Stimulated activated CD4-positive, alpha-beta T cell treated with anti-CD3 and anti-CD28 coated beads, Interleukin-1b, Interleukin-23, amount 100 ng/mL, for 1 hour (primary cell): ENCODE measurements around the gene XYLT2.
A peak's percentile ranks its signal among the peaks of the same experiment; 100 is the strongest.

Source experiments
- DNase-seq, 2 donors: peaks; one replicate each; pipeline ENCODE4 v3.0.0-alpha.2; 2020; ENCODE audit warnings: low read depth in 2 of 2

XYLT2 gene

DNA sequence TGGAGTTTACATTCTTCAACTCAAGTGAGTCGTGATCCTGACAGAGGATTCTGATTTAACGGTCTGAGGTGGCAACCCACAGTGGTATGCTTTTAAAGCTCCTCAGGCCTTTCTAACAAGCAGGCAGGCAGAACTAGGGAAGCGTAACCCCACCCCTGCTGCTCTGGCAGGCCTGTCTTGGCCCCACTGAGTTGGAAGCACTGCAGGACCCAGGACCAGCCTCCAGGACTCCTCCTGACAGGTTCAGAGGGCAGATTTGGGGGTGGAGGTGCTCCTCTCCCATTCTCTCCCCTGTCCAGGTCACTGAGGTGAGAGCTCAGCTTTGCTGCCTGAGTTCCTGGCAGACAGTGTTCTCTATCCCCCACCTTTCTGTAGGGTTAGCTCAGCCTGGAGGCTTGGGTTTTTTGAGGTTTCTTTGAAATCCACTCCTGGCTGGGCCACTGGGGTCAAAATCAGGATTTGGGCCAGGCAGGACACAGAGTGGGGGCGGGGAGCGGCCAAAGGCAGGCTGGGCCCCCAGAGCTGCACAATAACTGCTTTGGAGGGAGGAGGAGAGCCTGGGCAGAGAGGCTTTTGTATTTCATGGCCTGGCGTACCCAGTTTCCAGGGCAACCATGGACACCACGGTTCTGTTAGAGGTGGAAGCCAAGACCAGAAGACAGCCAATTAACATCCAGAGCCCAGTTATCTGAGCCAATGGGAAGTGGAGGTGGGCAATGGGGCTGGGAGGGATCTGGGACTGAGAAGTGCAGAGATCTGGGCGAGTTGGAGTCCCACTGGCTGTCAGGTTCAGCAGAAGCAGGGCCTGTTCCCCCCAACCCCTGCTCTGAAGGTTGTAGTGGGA is 17.5 kb downstream of the XYLT2 start:
- DNase-seq = no peak

DNA sequence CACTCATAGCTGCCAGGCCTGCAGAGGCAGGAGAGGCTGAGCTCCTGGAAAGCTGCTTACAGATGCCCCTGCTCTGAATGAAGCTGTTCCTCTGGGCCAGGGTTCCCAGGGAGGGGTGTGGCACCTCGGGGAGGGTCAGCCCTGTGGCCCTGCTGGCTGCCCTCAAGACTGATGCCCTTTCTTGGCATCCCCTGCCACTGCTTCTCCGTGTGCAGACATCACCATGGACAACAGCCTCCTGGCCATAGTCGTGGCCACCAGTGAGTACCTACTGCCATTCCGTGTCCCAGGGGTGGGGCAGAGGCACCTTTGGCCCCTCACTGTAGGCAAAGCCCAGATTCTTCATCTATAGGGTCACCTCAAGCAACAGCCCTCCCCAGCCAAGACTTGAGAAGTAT is 18.1 kb downstream of the XYLT2 start:
- DNase-seq = no peak

DNA sequence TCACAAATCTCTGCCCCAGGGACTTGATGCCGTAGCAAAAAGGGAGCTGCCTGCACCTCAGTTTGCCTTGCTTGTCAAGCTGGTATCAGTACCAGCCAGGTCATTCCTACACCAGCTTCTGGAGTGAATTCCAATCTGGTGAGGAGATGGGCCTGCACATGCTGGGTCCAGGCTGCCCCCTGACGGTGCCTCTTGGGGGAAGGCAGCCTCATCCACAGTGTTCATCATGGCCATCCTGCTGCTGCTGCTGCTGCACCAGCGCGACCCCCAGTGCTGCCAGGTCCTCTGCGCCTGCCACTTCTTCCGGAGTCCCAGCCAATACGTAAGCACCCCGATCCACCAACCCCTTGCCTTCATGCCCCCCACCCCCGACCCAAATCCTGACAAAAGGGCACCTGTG is 18.8 kb downstream of the XYLT2 start:
- no peak for DNase-seq

DNA sequence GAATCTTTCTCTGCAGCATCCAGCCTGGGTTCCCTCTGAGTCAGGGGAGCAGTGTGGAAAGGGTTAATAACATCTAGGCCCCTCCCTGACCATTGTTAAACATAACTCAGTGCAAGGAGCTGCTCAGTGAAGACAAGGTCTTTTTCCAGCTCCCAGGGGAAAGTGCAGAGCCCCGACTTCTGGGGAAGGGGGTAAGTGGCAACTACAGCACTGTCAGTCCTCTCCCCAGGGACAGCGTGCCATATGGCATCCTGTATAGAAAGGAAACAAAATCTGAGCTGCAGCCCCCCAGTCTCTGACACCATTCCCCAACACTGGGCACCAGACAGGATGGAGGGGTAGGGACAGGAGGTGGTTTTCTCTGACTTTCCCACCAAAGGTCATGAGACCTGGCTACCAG is 19.2 kb downstream of the XYLT2 start:
- DNase-seq = no peak

DNA sequence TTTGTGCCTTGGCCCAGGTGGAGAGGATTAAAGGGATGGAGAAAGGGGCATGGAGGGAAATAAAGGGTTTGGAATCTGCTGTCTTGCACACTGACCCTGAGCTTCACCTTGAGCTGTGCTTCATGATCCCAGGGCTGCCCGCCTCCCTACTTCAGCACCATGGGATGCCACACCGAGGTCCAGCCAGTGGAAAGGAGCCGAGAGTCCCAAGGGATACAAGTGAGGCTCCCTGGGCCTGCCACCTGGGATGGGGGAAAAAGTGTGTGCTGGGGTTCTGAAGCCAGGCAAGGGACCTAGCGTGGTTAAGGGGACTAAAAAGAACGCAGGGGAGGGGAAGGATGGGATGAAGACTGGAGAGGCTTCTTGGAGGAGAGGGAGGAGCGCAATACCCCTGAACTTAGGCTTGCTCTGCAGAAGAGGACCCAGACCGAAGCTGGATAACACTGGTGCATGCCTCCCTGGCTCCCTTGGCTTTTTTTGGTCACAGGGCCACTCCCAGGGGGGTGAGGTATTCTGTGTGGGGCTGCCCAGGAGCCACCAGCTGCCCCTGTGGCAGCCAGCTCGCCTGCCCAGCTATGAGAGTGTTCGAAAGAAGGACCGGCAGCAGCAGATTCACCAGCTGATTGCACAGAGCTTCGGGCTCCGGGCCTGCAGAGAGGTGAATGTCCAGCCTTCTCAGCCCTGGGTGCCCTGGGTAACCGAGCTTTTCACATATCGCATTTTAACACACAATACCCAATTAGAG is 19.9 kb downstream of the XYLT2 start:
- no peak for DNase-seq

DNA sequence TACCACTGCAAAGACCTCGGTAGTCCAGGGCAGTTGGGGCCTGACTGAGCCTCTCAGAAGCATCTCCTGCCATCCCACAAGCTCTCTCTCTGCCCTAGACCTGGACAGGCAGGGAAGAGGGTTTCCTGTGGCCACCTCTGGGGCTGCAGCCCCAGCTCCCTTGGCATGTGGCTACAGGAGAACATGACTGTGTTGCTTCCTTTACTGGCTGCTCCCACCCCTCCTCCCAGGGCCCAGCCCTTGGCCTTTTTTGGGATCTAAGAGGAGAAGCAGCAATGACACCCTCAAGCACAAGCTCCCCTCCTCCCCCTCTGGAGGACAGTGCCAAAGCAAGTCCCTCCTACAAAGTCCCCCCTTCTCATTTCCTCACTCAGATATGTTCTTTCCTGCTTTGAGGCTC is 21.5 kb downstream of the XYLT2 start:
- no peak for DNase-seq

DNA sequence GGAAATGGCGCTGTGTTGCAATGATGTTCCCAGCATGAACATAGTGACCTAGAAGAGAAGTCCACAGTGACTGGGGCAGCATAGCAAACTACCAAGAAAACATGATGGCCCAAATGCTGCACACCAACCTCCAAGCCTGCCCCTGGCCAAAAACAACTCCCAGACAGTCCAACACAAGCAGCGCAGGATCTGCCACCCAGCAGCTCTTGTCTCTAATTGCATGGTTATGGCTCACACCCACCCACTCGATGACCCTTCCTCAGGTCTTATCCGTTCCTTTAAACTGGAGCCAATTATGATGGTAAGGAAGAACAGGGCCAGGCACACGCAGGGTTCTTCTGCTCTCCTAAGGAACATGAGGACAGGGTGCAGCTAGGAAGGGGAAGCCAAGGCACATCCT is 24.1 kb downstream of the XYLT2 start:
- DNase-seq = no peak

DNA sequence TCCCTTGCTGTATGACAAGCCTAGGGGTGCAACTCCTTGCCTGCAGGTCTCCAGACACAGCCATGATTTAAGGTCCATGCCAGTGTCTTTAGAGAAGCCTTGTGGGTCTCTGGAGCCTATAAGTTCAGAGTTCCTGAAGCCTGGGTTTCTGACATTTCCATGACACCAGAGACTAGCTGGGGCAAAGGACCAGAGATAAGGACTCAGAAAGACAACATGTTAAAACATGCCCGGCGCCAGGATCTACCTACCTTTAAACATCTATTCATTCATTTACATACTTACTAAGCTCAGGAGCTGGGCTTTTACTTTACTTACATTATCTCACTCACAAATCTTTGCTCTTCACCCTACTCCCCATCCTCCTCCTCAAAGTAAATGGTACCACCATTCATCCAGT is 25.6 kb downstream of the XYLT2 start:
- no peak for DNase-seq

DNA sequence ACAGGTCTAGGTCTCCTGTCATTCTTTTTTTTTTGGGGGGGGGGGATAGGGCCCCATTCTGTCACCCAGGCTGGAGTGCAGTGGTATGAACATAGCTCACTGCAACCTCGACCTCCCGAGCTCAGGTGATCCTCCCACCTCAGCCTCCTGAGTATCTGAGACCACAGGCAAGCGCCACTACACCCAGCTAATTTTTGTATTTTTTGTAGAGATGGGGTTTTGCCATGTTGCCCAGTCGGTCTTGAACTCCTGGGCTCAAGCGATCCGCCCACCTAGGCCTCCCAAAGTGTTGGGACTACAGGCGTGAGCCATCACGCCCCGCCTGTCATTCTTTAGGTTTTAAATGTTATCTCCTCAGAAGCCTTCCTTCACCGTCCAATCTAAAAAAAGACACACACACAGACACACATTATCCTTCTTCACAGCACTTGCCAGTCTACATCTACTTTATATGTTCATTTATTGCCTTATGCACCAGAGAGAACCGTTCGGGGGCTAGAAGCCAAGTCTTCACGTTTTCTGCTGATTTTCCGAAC is 26.4 kb downstream of the XYLT2 start:
- no peak for DNase-seq

DNA sequence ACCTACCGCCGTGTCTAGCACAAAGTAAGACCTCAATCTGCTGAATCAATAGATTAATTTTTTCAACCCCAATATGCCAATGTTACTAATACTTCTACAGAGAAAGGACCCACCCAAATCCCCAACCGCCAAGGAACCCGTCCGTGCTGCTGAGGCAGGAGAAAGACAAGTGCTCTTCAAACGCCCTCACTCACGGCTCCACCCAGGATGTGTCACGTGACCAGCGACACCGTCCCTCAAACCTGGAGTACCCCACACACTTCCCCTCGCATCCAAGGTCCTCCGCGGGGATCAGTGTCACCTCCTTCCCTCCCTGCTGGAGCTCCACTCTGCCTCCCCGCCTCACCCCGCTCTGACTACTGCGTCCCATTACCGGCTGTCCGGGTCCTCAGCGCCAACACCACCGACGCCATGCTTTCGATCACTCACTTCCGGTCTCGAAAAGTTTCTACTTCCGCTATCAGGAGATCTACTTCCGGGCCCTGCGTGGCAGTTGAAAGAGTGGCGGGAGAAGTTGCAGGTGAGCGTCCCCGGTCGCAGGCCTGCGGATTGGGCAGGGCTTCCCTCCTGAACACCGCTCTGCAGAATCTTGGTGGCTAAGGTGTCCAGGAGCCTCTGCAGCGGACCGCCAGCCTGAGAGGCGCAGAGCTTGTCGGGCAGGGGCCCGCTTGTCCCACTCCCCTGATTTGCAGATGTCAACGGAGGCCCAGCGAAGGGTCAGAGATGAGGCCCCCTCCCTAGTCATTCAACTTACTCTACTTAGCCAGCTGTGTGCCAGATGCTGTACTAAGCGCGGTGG is 27.0 kb downstream of the XYLT2 start, which contains the start of the genes EME1 and MRPL27:
TSS of gene EME1 (plus strand) at position 472 of the 799 bp plus-strand sequence. CDS start 1,980 bp downstream, outside the sequence.
TSS of gene MRPL27 (minus strand) at position 427 of the 799 bp plus-strand sequence. CDS start at position 413, 14 bp downstream.
- peak; percentile 54 to 66 for DNase-seq

DNA sequence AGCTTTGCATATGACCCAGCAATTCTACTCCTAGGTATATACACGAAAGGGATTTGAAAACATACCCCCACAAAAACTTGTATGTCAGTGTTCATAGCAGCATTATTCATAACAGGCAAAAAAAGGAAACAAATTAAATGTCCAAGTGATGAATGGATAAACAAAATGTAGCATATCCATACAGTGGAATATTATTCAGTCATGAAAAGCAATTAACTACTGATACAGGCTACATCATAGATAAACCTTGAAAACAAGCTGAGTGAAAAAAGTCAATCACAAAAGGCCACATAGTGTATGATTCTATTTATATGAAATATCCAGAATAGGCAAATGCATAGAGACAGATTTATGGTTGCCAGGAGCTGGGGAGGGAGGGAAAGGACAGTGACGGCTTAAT is 27.8 kb downstream of the XYLT2 start:
- no peak for DNase-seq

DNA sequence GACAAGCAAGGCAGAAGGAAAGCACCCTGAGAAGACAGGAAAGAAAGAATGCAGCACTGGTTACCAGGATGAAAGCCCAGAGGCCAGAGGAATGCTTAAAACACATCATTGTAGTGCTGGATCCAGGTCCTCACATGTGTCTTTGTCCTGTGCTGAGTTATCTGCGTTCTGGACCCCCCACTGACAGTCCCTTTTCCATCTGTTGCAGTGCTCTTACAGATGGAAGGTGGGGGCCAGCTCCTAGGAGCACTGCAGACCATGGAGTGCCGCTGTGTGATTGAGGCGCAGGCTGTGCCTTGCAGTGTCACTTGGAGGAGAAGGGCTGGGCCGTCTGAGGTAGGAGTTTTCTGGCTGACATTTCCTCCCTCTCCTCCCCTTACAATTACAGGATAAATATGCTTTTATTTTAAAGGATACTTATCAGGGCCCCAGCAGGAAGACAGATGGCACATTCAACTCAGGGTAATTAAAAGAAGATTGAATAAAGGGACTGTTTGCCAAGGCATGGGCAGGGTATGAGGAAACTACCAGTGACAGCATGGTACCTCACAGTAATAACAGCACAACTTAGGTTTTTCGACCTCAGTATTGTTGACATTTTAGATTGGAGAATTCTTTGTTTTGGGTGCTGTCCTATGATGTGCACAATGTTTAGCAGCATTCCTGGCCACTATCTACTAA is 30.1 kb downstream of the XYLT2 start:
- no peak for DNase-seq

DNA sequence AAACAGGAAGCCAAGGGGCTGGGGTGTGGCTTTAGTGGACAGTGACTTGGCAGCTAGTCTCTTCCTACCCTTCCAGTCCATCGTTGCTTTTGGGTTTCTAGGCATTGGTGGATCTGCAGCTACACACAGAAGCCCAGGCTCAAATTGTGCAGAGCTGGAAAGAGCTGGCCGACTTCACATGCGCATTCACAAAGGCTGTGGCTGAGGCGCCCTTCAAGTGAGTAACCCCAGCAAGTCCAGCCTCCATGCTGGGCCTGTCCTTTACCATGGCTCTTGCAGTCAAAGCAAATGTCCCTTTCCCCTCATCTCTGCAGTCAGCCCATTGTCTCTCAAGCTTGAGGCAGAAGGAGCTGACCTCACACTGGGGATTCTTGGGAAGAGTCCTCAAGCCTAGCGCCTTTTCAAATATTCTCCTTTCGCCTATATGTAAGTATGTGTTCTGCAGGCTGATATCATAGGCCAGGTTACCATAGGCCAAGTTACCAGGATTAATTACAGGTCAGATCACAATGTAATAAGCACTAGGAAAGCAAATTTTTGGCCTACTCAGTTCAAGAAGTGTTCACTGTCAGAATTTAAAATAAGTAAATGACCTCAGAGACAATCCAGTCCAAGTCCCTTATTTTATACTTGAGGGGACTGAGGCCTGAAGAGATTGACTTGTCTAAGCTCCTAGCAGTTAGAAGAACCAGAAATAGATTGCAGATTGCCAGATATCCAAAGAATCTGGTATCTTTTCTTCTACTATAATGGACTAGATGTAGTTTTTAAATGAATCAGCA is 33.6 kb downstream of the XYLT2 start:
- no peak for DNase-seq

DNA sequence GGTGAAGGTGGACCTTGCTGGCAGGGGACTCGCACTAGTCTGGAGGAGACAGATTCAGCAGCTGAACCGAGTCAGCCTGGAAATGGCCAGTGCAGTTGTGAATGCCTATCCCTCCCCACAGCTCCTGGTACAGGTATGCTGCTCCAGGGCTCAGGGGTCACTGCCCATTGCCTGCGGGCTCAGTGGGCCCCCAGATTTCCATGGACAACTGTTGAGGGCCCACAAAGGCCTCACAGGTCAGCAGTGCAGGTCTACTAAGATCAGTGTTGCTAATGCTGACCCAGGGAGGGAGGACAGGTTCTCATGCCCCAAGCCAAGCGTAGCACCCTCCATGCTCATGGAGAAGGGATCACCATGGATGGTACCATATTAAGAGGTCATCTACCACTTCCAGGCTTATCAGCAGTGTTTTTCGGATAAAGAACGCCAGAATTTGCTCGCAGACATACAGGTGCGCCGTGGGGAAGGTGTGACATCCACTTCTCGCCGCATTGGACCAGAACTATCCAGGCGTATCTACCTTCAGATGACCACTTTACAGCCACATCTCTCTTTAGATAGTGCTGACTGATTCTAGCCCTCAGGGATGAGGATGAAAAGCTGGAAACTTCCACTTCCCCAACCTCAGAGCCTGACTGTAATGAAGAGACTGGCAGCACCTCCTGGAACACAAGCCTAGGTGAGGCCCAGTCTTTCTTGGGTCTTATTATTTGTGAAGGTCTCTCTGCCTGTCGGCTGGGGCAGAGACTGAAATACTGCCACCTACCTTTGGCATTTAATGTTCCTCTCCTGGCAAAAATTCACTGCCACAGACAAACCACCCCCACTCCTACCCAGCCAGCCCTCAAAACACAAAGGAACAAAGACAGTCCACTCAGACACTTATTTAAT is 34.7 kb downstream of the XYLT2 start:
- no peak for DNase-seq

DNA sequence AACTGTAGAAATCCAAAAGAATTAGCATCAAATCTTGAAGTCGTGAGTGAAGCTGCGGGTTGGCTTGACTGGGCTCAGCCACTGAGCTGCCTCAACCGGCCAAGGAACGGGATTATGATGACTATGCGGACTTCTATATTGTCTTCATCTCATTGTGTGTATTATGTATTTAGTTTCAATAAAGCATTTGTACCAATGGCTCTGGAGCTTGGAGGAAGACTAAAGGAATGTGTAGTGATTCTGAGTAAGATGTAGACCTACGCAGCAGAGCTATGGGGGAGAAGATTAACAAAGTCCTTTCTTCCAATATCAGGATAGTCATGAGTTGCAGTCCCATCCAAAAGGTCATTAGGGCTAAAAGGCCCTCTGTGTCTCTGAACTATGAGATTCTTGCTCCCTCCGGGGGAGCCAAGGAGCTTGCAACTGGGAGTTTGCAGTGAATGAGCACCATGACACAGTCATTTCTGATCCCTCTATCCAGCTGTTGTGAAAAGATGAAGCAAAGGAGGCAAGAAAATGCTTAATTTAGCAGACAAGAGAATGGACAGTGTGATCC is 35.4 kb downstream of the XYLT2 start:
- no peak for DNase-seq

DNA sequence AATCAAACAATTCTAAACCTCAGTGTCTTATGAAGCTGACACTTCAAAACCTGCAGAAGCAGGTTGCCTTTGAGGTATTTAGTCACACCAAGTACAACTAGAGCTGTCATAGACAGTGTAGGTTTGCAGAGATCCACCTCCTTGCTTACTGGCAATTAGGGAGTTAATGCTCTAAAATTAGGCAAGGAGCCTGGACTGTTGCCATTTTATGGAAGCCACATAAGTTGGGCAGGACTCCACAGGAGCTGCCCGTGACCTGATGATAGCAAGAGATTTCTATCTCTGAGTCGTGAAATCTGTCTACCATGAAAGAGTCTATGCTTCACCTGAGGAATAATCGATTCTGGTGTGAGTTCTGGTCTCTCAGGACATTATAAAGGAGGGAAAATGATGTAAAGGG is 36.0 kb downstream of the XYLT2 start:
- DNase-seq = no peak

DNA sequence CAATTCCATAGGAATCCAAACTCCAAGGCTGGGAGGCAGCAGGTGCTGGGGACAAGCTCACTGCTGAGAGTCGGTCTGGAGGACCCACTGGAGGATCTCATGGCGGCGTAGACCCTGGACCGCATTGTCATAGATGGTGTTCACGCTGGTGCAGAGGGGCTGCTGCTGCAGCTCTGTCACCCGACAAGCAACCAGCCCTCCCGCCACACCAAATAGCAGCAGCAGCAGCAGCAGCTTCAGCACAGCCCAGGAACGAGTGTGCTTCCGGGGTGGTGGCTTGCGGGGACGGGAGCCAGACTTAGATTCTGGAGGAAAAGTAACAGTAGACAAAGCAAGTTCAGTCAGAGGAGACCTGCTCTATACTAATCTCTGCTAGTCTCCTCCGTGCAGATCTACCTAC is 37.0 kb downstream of the XYLT2 start:
- DNase-seq = no peak

DNA sequence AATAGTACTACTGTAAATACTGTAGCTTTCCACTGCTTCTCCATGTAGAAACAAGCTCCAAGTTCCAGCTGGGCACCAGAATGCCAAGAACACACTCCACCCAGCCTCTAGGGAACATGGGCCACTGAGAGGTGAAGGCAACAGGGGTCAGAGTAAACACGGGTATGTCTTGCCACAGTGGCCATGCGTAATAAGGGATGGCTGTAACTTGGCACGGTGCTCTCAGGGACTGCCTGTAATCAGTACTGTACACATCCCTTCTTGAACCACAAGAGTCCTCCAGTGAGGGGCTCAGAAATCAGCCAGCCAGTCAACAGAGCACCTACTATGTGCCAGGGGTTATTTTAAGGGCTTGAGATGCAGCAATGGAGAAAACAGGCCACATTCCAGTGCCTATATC is 40.6 kb downstream of the XYLT2 start:
- no peak for DNase-seq

DNA sequence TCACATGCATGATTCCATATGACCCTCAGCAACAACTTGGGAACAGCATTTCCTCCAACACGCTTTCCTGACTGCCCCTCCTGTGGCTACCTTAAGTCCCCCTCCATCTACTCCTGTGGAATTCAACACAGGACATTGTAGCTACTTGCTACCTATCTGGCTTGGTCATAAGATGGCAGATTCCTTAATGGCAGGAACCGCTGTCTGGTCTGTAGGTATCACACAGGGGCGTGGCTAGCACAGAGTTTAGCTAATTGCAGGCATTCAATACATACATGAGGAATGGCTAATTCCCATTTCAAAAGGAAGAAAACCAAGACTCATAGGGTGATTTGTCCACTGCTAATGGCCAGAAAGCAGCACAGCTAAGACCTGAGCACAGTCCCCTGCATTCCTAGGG is 42.8 kb downstream of the XYLT2 start:
- DNase-seq = no peak
